Osteoblast (primary cell): Measurements from ENCODE around the gene ADAM12. TPM values are rescaled to one million over a fixed set of nuclear protein-coding genes. Genes with fewer than 3 reads are reported as not detected.

ENCODE experiments used
- DNase-seq: peaks from one replicate; pipeline ENCODE4 v3.0.0; 2011; ENCODE audit warnings: low spot score, mixed read lengths; ENCODE audit not compliant: insufficient read length; ENCODE audit errors: missing footprints
- H2AFZ ChIP-seq: 2 replicates; pipeline ENCODE4 v1.6.0; 2011; ENCODE audit warnings: mild to moderate bottlenecking, low read length
- H3K27ac ChIP-seq: 2 replicates; pipeline ENCODE4 v1.5.1; 2011; ENCODE audit warnings: mild to moderate bottlenecking, low read depth, low read length, moderate library complexity
- H3K27me3 ChIP-seq: 2 replicates; pipeline ENCODE4 v1.6.0; 2012; ENCODE audit warnings: mild to moderate bottlenecking, control low read depth, inconsistent platforms, low read length, moderate library complexity; ENCODE audit not compliant: insufficient read depth
- H3K36me3 ChIP-seq: 2 replicates; pipeline ENCODE4 v1.5.1; 2011; ENCODE audit warnings: mild to moderate bottlenecking, low read length, control low read depth, moderate library complexity; ENCODE audit not compliant: insufficient read depth
- H3K4me1 ChIP-seq: 2 replicates; pipeline ENCODE4 v1.5.1; 2011; ENCODE audit warnings: mild to moderate bottlenecking, low read length, control low read depth, moderate library complexity; ENCODE audit not compliant: insufficient read depth
- H3K4me2 ChIP-seq: 2 replicates; pipeline ENCODE4 v1.6.0; 2011; ENCODE audit warnings: mild to moderate bottlenecking, low read length; ENCODE audit not compliant: insufficient read depth
- H3K4me3 ChIP-seq: fragments of 200-600 bp; sonication (generic); 3 replicates; pipeline ENCODE4 v1.5.1; 2012; ENCODE audit warnings: mild to moderate bottlenecking, low read length, inconsistent platforms; ENCODE audit not compliant: insufficient read depth
- H3K79me2 ChIP-seq: 2 replicates; pipeline ENCODE4 v1.6.0; 2012; ENCODE audit warnings: mild to moderate bottlenecking, low read length, control low read depth, inconsistent platforms; ENCODE audit not compliant: insufficient read depth
- H3K9me3 ChIP-seq: 2 replicates; pipeline ENCODE4 v1.5.1; 2011; ENCODE audit warnings: low read depth, low read length, control low read depth
- H4K20me1 ChIP-seq: 2 replicates; pipeline ENCODE4 v1.6.0; 2012; ENCODE audit warnings: mild to moderate bottlenecking, low read length, control low read depth; ENCODE audit not compliant: insufficient read depth
- CTCF ChIP-seq: IDR thresholded peaks from 2 replicates; pipeline ENCODE4 v1.5.1; 2011; ENCODE audit warnings: mild to moderate bottlenecking, low read depth, low read length, moderate library complexity; ENCODE audit errors: extremely low read depth
- total RNA-seq: library from RNA; depleted of rRNA; stranded (reverse); fragments of >200 nt; gene quantifications from 2 replicates; pipeline ENCODE4 v1.2.3, GENCODE V29; 2012

ADAM12 gene
- total RNA-seq, 1 donor: 345 TPM

GRCh38 chr10:126080879-126081411 lies 307.3 kb downstream of the ADAM12 start:
- no peak for TF ChIP-seq CTCF
- Histone ChIP-seq H3K4me1 (peaks cover 30% of the 10 kb centered on the region), H3K36me3 (peaks cover 41% of the 10 kb centered on the region), H3K4me3 (peak overlapping the region; percentile 45), H3K9me3 (no peaks in the 10 kb centered on the region), H4K20me1 (no peaks in the 10 kb centered on the region), H3K79me2 (peaks cover 5% of the 10 kb centered on the region), H3K4me2 (peak overlapping the region; percentile 73), H3K27ac (peak overlapping the region; percentile 89), H2AFZ (peak overlapping the region; percentile 48), H3K27me3 (no peaks in the 10 kb centered on the region)
- no peak for DNase-seq

GRCh38 chr10:126080291-126080825 lies 307.9 kb downstream of the ADAM12 start:
- peak overlapping the region; percentile 73 for H3K4me2 ChIP-seq
- H4K20me1 ChIP-seq: no peaks in the 10 kb centered on the region
- no peaks in the 10 kb centered on the region for H3K27me3 ChIP-seq
- H2AFZ ChIP-seq: no peak overlapping the region
- H3K27ac ChIP-seq: peak overlapping the region; percentile 89
- DNase-seq: no peak
- H3K4me3 ChIP-seq: no peak overlapping the region
- peaks cover 5% of the 10 kb centered on the region for H3K79me2 ChIP-seq
- H3K9me3 ChIP-seq: no peaks in the 10 kb centered on the region
- H3K36me3 ChIP-seq: peaks cover 41% of the 10 kb centered on the region
- H3K4me1 ChIP-seq: peaks cover 30% of the 10 kb centered on the region
- no peak for TF ChIP-seq CTCF

GRCh38 chr10:126075009-126075408 lies 313.3 kb downstream of the ADAM12 start:
- Histone ChIP-seq H3K27me3 (no peaks in the 10 kb centered on the region), H3K9me3 (no peaks in the 10 kb centered on the region), H4K20me1 (no peaks in the 10 kb centered on the region), H3K4me2 (no peak overlapping the region), H3K4me3 (no peak overlapping the region), H3K79me2 (peaks cover 5% of the 10 kb centered on the region), H3K4me1 (peaks cover 18% of the 10 kb centered on the region), H3K36me3 (peaks cover 60% of the 10 kb centered on the region), H2AFZ (no peak overlapping the region), H3K27ac (no peak overlapping the region)
- no peak for TF ChIP-seq CTCF
- DNase-seq: no peak

- H3K27ac ChIP-seq: peak overlapping the region; percentile 50
- no peak overlapping the region for H3K4me2 ChIP-seq
Measured at GRCh38 chr10:126074291-126074690, 314.0 kb downstream of the ADAM12 start.

More at GRCh38 chr10:126074291-126074690, 314.0 kb downstream of the ADAM12 start:
- Histone ChIP-seq H3K4me1 (peaks cover 16% of the 10 kb centered on the region), H3K79me2 (peaks cover 4% of the 10 kb centered on the region), H3K9me3 (no peaks in the 10 kb centered on the region), H3K36me3 (peaks cover 60% of the 10 kb centered on the region), H4K20me1 (no peaks in the 10 kb centered on the region), H3K4me3 (no peak overlapping the region), H3K27me3 (no peaks in the 10 kb centered on the region), H2AFZ (no peak overlapping the region)
- TF ChIP-seq CTCF: no peak
- no peak for DNase-seq
